ENCODE measurements around the gene ORC3. TPM values are rescaled to one million over a fixed set of nuclear protein-coding genes. Genes with fewer than 3 reads are reported as not detected.
"Not testable (repeated sequence)": the region's sequence is repeated elsewhere in the genome, so short reads cannot be mapped to it uniquely, and the experiment has no call there.

Gene ORC3
- total and polyA plus RNA-seq, 2 donors, result 16.5 to 56.9 TPM

- H3K36me3 ChIP-seq (ENCODE audit: insufficient read depth), result no peaks in the 10 kb centered on the region
- 94% methylated on average over 5 of the region's 5 CpGs for WGBS
- no peaks in the 10 kb centered on the region for H3K4me1 ChIP-seq (ENCODE audit: insufficient read depth)
- DNase-seq (ENCODE audit: extremely low spot score), result no peak
- H3K27ac ChIP-seq (ENCODE audit: low read depth), result no peak overlapping the region
- H3K4me3 ChIP-seq (ENCODE audit: low read depth, low read length), result no peak overlapping the region
Observed at GRCh38 chr6:87573307-87574024, 16.5 kb upstream of the ORC3 start.

GRCh38 chr6:87574237-87574804, 15.6 kb upstream of the ORC3 start:
- no peak overlapping the region for H3K4me3 ChIP-seq (ENCODE audit: low read depth, low read length)
- DNase-seq (ENCODE audit: extremely low spot score), result no peak
- no peaks in the 10 kb centered on the region for H3K4me1 ChIP-seq (ENCODE audit: insufficient read depth)
- H3K36me3 ChIP-seq (ENCODE audit: insufficient read depth), result no peaks in the 10 kb centered on the region
- no peak overlapping the region for H3K27ac ChIP-seq (ENCODE audit: low read depth)
- WGBS, result 36% methylated on average over 2 of the region's 2 CpGs

- H3K4me3 ChIP-seq (ENCODE audit: low read depth, low read length), result no peak overlapping the region
- no peaks in the 10 kb centered on the region for H3K4me1 ChIP-seq (ENCODE audit: insufficient read depth)
- no peaks in the 10 kb centered on the region for H3K36me3 ChIP-seq (ENCODE audit: insufficient read depth)
- no peak overlapping the region for H3K27ac ChIP-seq (ENCODE audit: low read depth)
- DNase-seq (ENCODE audit: extremely low spot score), result no peak
- WGBS, result 62% methylated on average over 2 of the region's 2 CpGs
Observed at GRCh38 chr6:87575423-87575822, 14.5 kb upstream of the ORC3 start.

GRCh38 chr6:87583822-87584221, 6.1 kb upstream of the ORC3 start:
- H3K27ac ChIP-seq (ENCODE audit: low read depth), result no peak overlapping the region
- peaks cover 3% of the 10 kb centered on the region for H3K4me1 ChIP-seq (ENCODE audit: insufficient read depth)
- 88% methylated on average over 4 of the region's 4 CpGs for WGBS
- DNase-seq (ENCODE audit: extremely low spot score), result no peak
- H3K36me3 ChIP-seq (ENCODE audit: insufficient read depth), result peaks cover 2% of the 10 kb centered on the region
- H3K4me3 ChIP-seq (ENCODE audit: low read depth, low read length), result no peak overlapping the region

GRCh38 chr6:87586371-87587077, 3.4 kb upstream of the ORC3 start:
- no peak overlapping the region for H3K27ac ChIP-seq (ENCODE audit: low read depth)
- H3K36me3 ChIP-seq (ENCODE audit: insufficient read depth), result peaks cover 2% of the 10 kb centered on the region
- 96% methylated on average over 8 of the region's 8 CpGs for WGBS
- peaks cover 4% of the 10 kb centered on the region for H3K4me1 ChIP-seq (ENCODE audit: insufficient read depth)
- DNase-seq (ENCODE audit: extremely low spot score), result no peak
- no peak overlapping the region for H3K4me3 ChIP-seq (ENCODE audit: low read depth, low read length)

GRCh38 chr6:87588756-87589407, 1.1 kb upstream of the ORC3 start:
- peak overlapping the region; percentile 77 for H3K4me3 ChIP-seq (ENCODE audit: low read depth, low read length)
- peaks cover 3% of the 10 kb centered on the region for H3K36me3 ChIP-seq (ENCODE audit: insufficient read depth)
- H3K27ac ChIP-seq (ENCODE audit: low read depth), result no peak overlapping the region
- 18% methylated on average over 10 of the region's 10 CpGs for WGBS
- peaks cover 4% of the 10 kb centered on the region for H3K4me1 ChIP-seq (ENCODE audit: insufficient read depth)
- no peak for DNase-seq (ENCODE audit: extremely low spot score)

GRCh38 chr6:87590417-87590880, 514 bp downstream of the ORC3 start:
- H3K27ac ChIP-seq (ENCODE audit: low read depth), result no peak overlapping the region
- peak overlapping the region; percentile 77 for H3K4me3 ChIP-seq (ENCODE audit: low read depth, low read length)
- WGBS, result 2% methylated on average over 11 of the region's 11 CpGs
- no peak for DNase-seq (ENCODE audit: extremely low spot score)
- peaks cover 3% of the 10 kb centered on the region for H3K36me3 ChIP-seq (ENCODE audit: insufficient read depth)
- peaks cover 4% of the 10 kb centered on the region for H3K4me1 ChIP-seq (ENCODE audit: insufficient read depth)

GRCh38 chr6:87590990-87591389, 1.1 kb downstream of the ORC3 start:
- no peak overlapping the region for H3K27ac ChIP-seq (ENCODE audit: low read depth)
- DNase-seq (ENCODE audit: extremely low spot score), result no peak
- H3K36me3 ChIP-seq (ENCODE audit: insufficient read depth), result peaks cover 3% of the 10 kb centered on the region
- 63% methylated on average over 4 of the region's 4 CpGs for WGBS
- H3K4me3 ChIP-seq (ENCODE audit: low read depth, low read length), result peak overlapping the region; percentile 77
- H3K4me1 ChIP-seq (ENCODE audit: insufficient read depth), result peaks cover 4% of the 10 kb centered on the region

- Histone ChIP-seq H3K4me1 (ENCODE audit: insufficient read depth) (no peaks in the 10 kb centered on the region), H3K27ac (ENCODE audit: low read depth) (no peak overlapping the region), H3K4me3 (ENCODE audit: low read depth, low read length) (no peak overlapping the region), H3K36me3 (ENCODE audit: insufficient read depth) (no peaks in the 10 kb centered on the region)
- no peak for DNase-seq (ENCODE audit: extremely low spot score)
- 94% methylated on average over 1 of the region's 1 CpG for WGBS
Observed at GRCh38 chr6:87600576-87600975, 10.6 kb downstream of the ORC3 start.

GRCh38 chr6:87606199-87606598, 16.3 kb downstream of the ORC3 start:
- WGBS, result 68% methylated on average over 2 of the region's 2 CpGs
- H3K27ac ChIP-seq (ENCODE audit: low read depth), result no peak overlapping the region
- no peak for DNase-seq (ENCODE audit: extremely low spot score)
- no peaks in the 10 kb centered on the region for H3K4me1 ChIP-seq (ENCODE audit: insufficient read depth)
- H3K4me3 ChIP-seq (ENCODE audit: low read depth, low read length), result no peak overlapping the region
- peaks cover 1% of the 10 kb centered on the region for H3K36me3 ChIP-seq (ENCODE audit: insufficient read depth)

- WGBS, result 87% methylated on average over 3 of the region's 3 CpGs
- H3K27ac ChIP-seq (ENCODE audit: low read depth), result no peak overlapping the region
- peaks cover 2% of the 10 kb centered on the region for H3K36me3 ChIP-seq (ENCODE audit: insufficient read depth)
- H3K4me3 ChIP-seq (ENCODE audit: low read depth, low read length), result no peak overlapping the region
- no peak for DNase-seq (ENCODE audit: extremely low spot score)
- H3K4me1 ChIP-seq (ENCODE audit: insufficient read depth), result no peaks in the 10 kb centered on the region
Observed at GRCh38 chr6:87608802-87609201, 18.9 kb downstream of the ORC3 start.

GRCh38 chr6:87613018-87613417, 23.1 kb downstream of the ORC3 start:
- H3K36me3 ChIP-seq (ENCODE audit: insufficient read depth); H3K4me3 ChIP-seq (ENCODE audit: low read depth, low read length); H3K27ac ChIP-seq (ENCODE audit: low read depth); DNase-seq (ENCODE audit: extremely low spot score); H3K4me1 ChIP-seq (ENCODE audit: insufficient read depth): not testable (repeated sequence)
- 98% methylated on average over 2 of the region's 2 CpGs for WGBS

- WGBS, result 94% methylated on average over 4 of the region's 4 CpGs
- H3K4me3 ChIP-seq (ENCODE audit: low read depth, low read length), result no peak overlapping the region
- no peak overlapping the region for H3K27ac ChIP-seq (ENCODE audit: low read depth)
- no peaks in the 10 kb centered on the region for H3K36me3 ChIP-seq (ENCODE audit: insufficient read depth)
- H3K4me1 ChIP-seq (ENCODE audit: insufficient read depth), result no peaks in the 10 kb centered on the region
- no peak for DNase-seq (ENCODE audit: extremely low spot score)
Observed at GRCh38 chr6:87617405-87617804, 27.5 kb downstream of the ORC3 start.

All from urinary bladder (tissue), 4 donors.